GM20431 (cell line): ENCODE measurements around the gene OAS2.

Experiments used
- in situ Hi-C: fragments of 300-500 bp; cut with MseI, MboI; formaldehyde crosslinking; loops from one replicate; pipeline ENCODE4 v1.15.0; 2020; ENCODE audit warnings: low sequenced_read_pairs; ENCODE audit not compliant: unreplicated experiment

Gene OAS2

GRCh38 chr12:113055594-113056380, 77.5 kb downstream of the OAS2 start:
- in situ Hi-C loops: no loop called here

GRCh38 chr12:113056381-113056630, 78.0 kb downstream of the OAS2 start:
- in situ Hi-C loops: no loop called here

- in situ Hi-C loops: no loop called here
Measured at GRCh38 chr12:113056631-113057488, 78.5 kb downstream of the OAS2 start, which contains the start of gene DTX1. Gene DTX1 (plus strand): TSS chr12:113056730. CDS start chr12:113058193, 1,463 bp downstream.

GRCh38 chr12:113057565-113058485, 79.5 kb downstream of the OAS2 start:
- in situ Hi-C loops: no loop called here

GRCh38 chr12:113058553-113058952, 80.2 kb downstream of the OAS2 start:
- in situ Hi-C loops: no loop called here

- in situ Hi-C loops: no loop called here
Measured at GRCh38 chr12:113059071-113059595, 80.8 kb downstream of the OAS2 start.

DNA sequence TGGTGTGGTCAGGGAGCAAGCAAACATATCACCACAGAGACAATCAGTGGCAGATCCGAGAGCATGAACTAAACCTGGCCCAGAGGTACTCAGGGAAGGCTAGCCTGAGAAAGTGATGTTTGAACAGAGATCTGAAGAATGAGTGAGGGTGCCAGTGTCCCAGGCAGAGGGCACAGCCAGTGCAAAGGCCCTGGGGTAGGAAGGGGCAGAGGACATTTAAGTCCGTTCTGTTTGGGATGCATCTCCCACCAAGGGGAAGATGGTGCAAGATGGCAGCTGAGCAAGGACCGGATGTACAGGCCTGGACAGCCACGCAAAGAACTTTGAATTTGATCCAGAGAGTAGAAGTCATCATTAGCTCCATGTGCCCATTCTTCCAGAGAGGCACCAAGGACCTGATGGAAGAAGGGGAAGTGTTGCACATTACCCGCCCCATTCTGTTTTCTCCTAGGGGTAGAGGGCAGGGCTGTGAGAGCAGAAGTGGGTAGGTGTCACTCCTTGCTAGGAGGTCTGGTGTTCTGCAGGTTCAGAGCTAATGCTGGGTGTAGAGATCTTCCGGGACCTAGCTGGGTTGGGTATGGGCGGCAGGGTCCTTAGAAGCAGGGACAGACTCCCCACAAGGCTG, 82.1 kb downstream of the OAS2 start:
- in situ Hi-C loops: no loop called here

GRCh38 chr12:113061061-113061694, 82.9 kb downstream of the OAS2 start:
- in situ Hi-C loops: no loop called here
